Posterior cingulate gyrus (tissue), 11 donors: ENCODE data around the gene NKAIN4.
A peak's percentile ranks its signal among the peaks of the same experiment; 100 is the strongest.

Source experiments
- DNase-seq, 10 donors: peaks; one replicate each; pipeline versions ENCODE4 v3.0.0 to v3.0.0-alpha.2; 2020 to 2021; ENCODE audit warnings: mixed read lengths in 3 of 10
- intact Hi-C: fragments of 100-400 bp; cut with DNase I; formaldehyde crosslinking; loops from one replicate; pipeline ENCODE4 v1.15.1; 2023

The NKAIN4 gene

GRCh38 chr20:63254232-63254605 lies at the start of gene NKAIN4:
Gene NKAIN4 (minus strand): TSS chr20:63254463. CDS start chr20:63254450, 13 bp downstream.
- intact Hi-C loops: no loop called here
- DNase-seq: no peak

GRCh38 chr20:63303095-63303666 lies 48.9 kb upstream of the NKAIN4 start:
- DNase-seq: no peak
- intact Hi-C loops: no loop called here

GRCh38 chr20:63301671-63302070 lies 47.4 kb upstream of the NKAIN4 start:
- intact Hi-C loops: no loop called here
- no peak for DNase-seq

- DNase-seq: peak in 2 of 10 donors; percentile 20 to 39
- intact Hi-C loops: no loop called here
These were observed 44.6 kb upstream of the NKAIN4 start for GRCh38 chr20:63298731-63299312.

- intact Hi-C loops: no loop called here
- DNase-seq: peak in 2 of 10 donors; percentile 51 to 75
These were observed 43.7 kb upstream of the NKAIN4 start for GRCh38 chr20:63297796-63298572.

- peak in 2 of 10 donors; percentile 61 to 74 for DNase-seq
- intact Hi-C loops: no loop called here
These were observed 43.1 kb upstream of the NKAIN4 start for GRCh38 chr20:63297371-63297781.

GRCh38 chr20:63296531-63297299 lies 42.5 kb upstream of the NKAIN4 start:
- DNase-seq: peak in 3 of 10 donors; percentile 48 to 77 (median 69)
- intact Hi-C loops: no loop called here

- intact Hi-C loops: no loop called here
- DNase-seq: peak in 3 of 10 donors; percentile 65 to 79 (median 79)
These were observed 41.6 kb upstream of the NKAIN4 start for GRCh38 chr20:63295846-63296245.

GRCh38 chr20:63295422-63295821 lies 41.2 kb upstream of the NKAIN4 start:
- DNase-seq: peak in 3 of 10 donors; percentile 82 to 90 (median 88)
- intact Hi-C loops: no loop called here

- intact Hi-C loops: no loop called here
- DNase-seq: peak in 3 of 10 donors; percentile 65 to 80 (median 72)
These were observed 40.8 kb upstream of the NKAIN4 start for GRCh38 chr20:63295018-63295417.

GRCh38 chr20:63294536-63294900 lies 40.3 kb upstream of the NKAIN4 start:
- DNase-seq: peak in 3 of 10 donors; percentile 47 to 61 (median 58)
- intact Hi-C loops: no loop called here

- peak in 3 of 10 donors; percentile 62 to 73 (median 69) for DNase-seq
- intact Hi-C loops: no loop called here
These were observed 39.7 kb upstream of the NKAIN4 start for GRCh38 chr20:63293871-63294535.

- DNase-seq: peak in 3 of 10 donors; percentile 57 to 78 (median 64)
- intact Hi-C loops: no loop called here
These were observed 39.2 kb upstream of the NKAIN4 start for GRCh38 chr20:63293456-63293855.

- intact Hi-C loops: no loop called here
These were observed 38.6 kb upstream of the NKAIN4 start, which contains the start of gene COL20A1 for GRCh38 chr20:63292904-63293303. Gene COL20A1 (plus strand): TSS chr20:63293186. CDS start chr20:63295108, 1,922 bp downstream.

GRCh38 chr20:63292292-63292701 lies 38.0 kb upstream of the NKAIN4 start:
- peak in 3 of 10 donors; percentile 53 to 69 (median 68) for DNase-seq
- intact Hi-C loops: no loop called here

More at GRCh38 chr20:63292904-63293303, 38.6 kb upstream of the NKAIN4 start, which contains the start of gene COL20A1:
- peak in 2 of 10 donors; percentile 39 to 40 for DNase-seq

- intact Hi-C loops: no loop called here
- peak in 3 of 10 donors; percentile 58 to 78 (median 67) for DNase-seq
These were observed 37.5 kb upstream of the NKAIN4 start for GRCh38 chr20:63291811-63292210.

- DNase-seq: peak in 5 of 10 donors; percentile 21 to 92 (median 38)
These were observed 36.6 kb upstream of the NKAIN4 start for GRCh38 chr20:63290677-63291472.

GRCh38 chr20:63290136-63290676 lies 35.9 kb upstream of the NKAIN4 start:
- peak in 3 of 10 donors; percentile 37 to 62 (median 58) for DNase-seq
- intact Hi-C loops: no loop called here

More at GRCh38 chr20:63290677-63291472, 36.6 kb upstream of the NKAIN4 start:
- intact Hi-C loops: no loop called here
